SK-N-SH treated with all-trans-retinoic acid at 6 μM for 48 hours (cell line): ENCODE results near the gene NIPSNAP2.
A peak's percentile ranks its signal among the peaks of the same experiment; 100 is the strongest.

Source experiments
- ARNTL ChIP-seq: fragments of 450-650 bp; formaldehyde crosslinking; IDR thresholded peaks from 2 replicates; pipeline ENCODE4 v1.5.0; 2020; ENCODE audit warnings: low read depth, mild to moderate bottlenecking, moderate library complexity, borderline replicate concordance
- OSR1 ChIP-seq: fragments of 250-450 bp; sonication (Bioruptor Pico); IDR thresholded peaks from 2 replicates; pipeline ENCODE4 v1.8.0; 2022; ENCODE audit warnings: moderate library complexity, mild to moderate bottlenecking, inconsistent platforms
- PPARA ChIP-seq: fragments of 250-450 bp; sonication (Bioruptor Pico); IDR thresholded peaks from 2 replicates; pipeline ENCODE4 v1.5.0; 2020; ENCODE audit warnings: mild to moderate bottlenecking, borderline replicate concordance
- RARB ChIP-seq: fragments of 250-450 bp; sonication (Bioruptor Pico); IDR thresholded peaks from 2 replicates; pipeline ENCODE4 v1.8.0; 2021; ENCODE audit warnings: mild to moderate bottlenecking, moderate library complexity
- ZFP3 ChIP-seq: fragments of 250-450 bp; sonication (Bioruptor Pico); IDR thresholded peaks from 2 replicates; pipeline ENCODE4 v1.5.0; 2020; ENCODE audit warnings: mild to moderate bottlenecking, moderate library complexity
- ZNF565 ChIP-seq: fragments of 450-650 bp; formaldehyde crosslinking; conservative IDR thresholded peaks from 2 replicates; pipeline ENCODE4 v1.5.0; 2020; ENCODE audit warnings: low read depth, mild to moderate bottlenecking, moderate library complexity
- TF ChIP-seq, protein P1 (sequence below): fragments of 250-450 bp; sonication (Bioruptor Pico); IDR thresholded peaks from 2 replicates; pipeline ENCODE4 v1.5.0; 2020; ENCODE audit warnings: mild to moderate bottlenecking, moderate library complexity
- TF ChIP-seq, protein P2 (sequence below): fragments of 250-450 bp; sonication (Bioruptor Pico); IDR thresholded peaks from 2 replicates; pipeline ENCODE4 v1.8.0; 2020; ENCODE audit warnings: mild to moderate bottlenecking, moderate library complexity, borderline replicate concordance

DNA sequence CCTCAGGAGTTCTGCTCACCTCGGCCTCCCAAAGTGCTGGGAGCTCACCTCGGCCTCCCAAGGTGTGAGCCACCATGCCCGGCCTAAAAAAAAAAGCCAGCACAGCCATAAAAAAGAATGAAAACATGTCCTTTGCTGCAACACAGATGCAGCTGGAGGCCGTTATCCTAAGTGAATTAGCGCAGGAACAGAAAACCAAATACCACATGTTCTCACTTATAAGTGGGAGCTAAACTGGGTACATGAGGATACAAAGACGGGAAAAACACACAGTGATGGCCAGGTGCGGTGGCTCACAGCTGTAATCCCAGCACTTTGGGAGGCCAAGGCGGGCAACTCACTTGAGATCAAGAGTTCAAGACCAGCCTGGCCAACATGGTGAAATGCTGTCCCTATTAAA is 66.0 kb downstream of the NIPSNAP2 start:
- TF ChIP-seq OSR1 (CRISPR knock-in tag) = no peak
- TF ChIP-seq ZFP3 (CRISPR knock-in tag) = no peak
- TF ChIP-seq, protein P1, sequence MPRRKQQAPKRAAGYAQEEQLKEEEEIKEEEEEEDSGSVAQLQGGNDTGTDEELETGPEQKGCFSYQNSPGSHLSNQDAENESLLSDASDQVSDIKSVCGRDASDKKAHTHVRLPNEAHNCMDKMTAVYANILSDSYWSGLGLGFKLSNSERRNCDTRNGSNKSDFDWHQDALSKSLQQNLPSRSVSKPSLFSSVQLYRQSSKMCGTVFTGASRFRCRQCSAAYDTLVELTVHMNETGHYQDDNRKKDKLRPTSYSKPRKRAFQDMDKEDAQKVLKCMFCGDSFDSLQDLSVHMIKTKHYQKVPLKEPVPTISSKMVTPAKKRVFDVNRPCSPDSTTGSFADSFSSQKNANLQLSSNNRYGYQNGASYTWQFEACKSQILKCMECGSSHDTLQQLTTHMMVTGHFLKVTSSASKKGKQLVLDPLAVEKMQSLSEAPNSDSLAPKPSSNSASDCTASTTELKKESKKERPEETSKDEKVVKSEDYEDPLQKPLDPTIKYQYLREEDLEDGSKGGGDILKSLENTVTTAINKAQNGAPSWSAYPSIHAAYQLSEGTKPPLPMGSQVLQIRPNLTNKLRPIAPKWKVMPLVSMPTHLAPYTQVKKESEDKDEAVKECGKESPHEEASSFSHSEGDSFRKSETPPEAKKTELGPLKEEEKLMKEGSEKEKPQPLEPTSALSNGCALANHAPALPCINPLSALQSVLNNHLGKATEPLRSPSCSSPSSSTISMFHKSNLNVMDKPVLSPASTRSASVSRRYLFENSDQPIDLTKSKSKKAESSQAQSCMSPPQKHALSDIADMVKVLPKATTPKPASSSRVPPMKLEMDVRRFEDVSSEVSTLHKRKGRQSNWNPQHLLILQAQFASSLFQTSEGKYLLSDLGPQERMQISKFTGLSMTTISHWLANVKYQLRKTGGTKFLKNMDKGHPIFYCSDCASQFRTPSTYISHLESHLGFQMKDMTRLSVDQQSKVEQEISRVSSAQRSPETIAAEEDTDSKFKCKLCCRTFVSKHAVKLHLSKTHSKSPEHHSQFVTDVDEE = 0 out of 2 replicates have a peak, but pooled peaks have one; percentile 48
- TF ChIP-seq, protein P2, sequence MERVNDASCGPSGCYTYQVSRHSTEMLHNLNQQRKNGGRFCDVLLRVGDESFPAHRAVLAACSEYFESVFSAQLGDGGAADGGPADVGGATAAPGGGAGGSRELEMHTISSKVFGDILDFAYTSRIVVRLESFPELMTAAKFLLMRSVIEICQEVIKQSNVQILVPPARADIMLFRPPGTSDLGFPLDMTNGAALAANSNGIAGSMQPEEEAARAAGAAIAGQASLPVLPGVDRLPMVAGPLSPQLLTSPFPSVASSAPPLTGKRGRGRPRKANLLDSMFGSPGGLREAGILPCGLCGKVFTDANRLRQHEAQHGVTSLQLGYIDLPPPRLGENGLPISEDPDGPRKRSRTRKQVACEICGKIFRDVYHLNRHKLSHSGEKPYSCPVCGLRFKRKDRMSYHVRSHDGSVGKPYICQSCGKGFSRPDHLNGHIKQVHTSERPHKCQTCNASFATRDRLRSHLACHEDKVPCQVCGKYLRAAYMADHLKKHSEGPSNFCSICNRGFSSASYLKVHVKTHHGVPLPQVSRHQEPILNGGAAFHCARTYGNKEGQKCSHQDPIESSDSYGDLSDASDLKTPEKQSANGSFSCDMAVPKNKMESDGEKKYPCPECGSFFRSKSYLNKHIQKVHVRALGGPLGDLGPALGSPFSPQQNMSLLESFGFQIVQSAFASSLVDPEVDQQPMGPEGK = no peak
- TF ChIP-seq RARB (CRISPR knock-in tag) = no peak
- TF ChIP-seq PPARA (CRISPR knock-in tag) = no peak
- TF ChIP-seq ARNTL (CRISPR knock-in tag) = no peak
- no peak for TF ChIP-seq ZNF565
